Retinal pigment epithelial cell (primary cell): ENCODE measurements around the gene XXYLT1.

Source experiments
- DNase-seq: peaks from one replicate; pipeline ENCODE4 v3.0.0-alpha.2; 2010; ENCODE audit warnings: low read depth
- H3K4me3 ChIP-seq: 2 replicates; pipeline ENCODE4 v1.5.1; 2011; ENCODE audit warnings: mild to moderate bottlenecking, low read length, control low read depth, moderate library complexity
- CTCF ChIP-seq: conservative IDR thresholded peaks from 2 replicates; pipeline ENCODE4 v1.5.1; 2011; ENCODE audit warnings: low read depth, low read length, control low read depth, inconsistent platforms

XXYLT1 gene

GRCh38 chr3:195025056-195025883 is 245.7 kb downstream of the XXYLT1 start:
- TF ChIP-seq CTCF = no peak
- no peak for DNase-seq
- no peak overlapping the region for H3K4me3 ChIP-seq

- no peak for TF ChIP-seq CTCF
- no peak for DNase-seq
- no peak overlapping the region for H3K4me3 ChIP-seq
Observed at GRCh38 chr3:195023989-195024388, 247.0 kb downstream of the XXYLT1 start.

- TF ChIP-seq CTCF = no peak
- no peak for DNase-seq
Observed at GRCh38 chr3:195023576-195023975, 247.4 kb downstream of the XXYLT1 start.

GRCh38 chr3:195021692-195022091 is 249.3 kb downstream of the XXYLT1 start:
- H3K4me3 ChIP-seq = no peak overlapping the region
- no peak for TF ChIP-seq CTCF
- no peak for DNase-seq

More at GRCh38 chr3:195023576-195023975, 247.4 kb downstream of the XXYLT1 start:
- H3K4me3 ChIP-seq = no peak overlapping the region

GRCh38 chr3:195020921-195021320 is 250.0 kb downstream of the XXYLT1 start:
- no peak overlapping the region for H3K4me3 ChIP-seq

GRCh38 chr3:195020185-195020584 is 250.8 kb downstream of the XXYLT1 start:
- DNase-seq = no peak
- TF ChIP-seq CTCF = no peak
- H3K4me3 ChIP-seq = no peak overlapping the region

More at GRCh38 chr3:195020921-195021320, 250.0 kb downstream of the XXYLT1 start:
- DNase-seq = no peak
- TF ChIP-seq CTCF = no peak

GRCh38 chr3:195019335-195019734 is 251.6 kb downstream of the XXYLT1 start:
- no peak overlapping the region for H3K4me3 ChIP-seq
- TF ChIP-seq CTCF = no peak
- no peak for DNase-seq
